ENCODE results near the gene AFF4. TPM values are rescaled to one million over a fixed set of nuclear protein-coding genes. Genes with fewer than 3 reads are reported as not detected.

AFF4 gene
- total RNA-seq, 1 donor from 2014 or later = 29.2 TPM

- DNase-seq (ENCODE audit: low read depth) = no peak
- no peak for TF ChIP-seq CTCF (conservative IDR thresholded peaks at IDR 0.05; ENCODE audit: low read depth, low read length)
- no peak overlapping the region for H3K4me3 ChIP-seq (ENCODE audit: low read depth, low read length)
Measured at GRCh38 chr5:132832612-132833011, 130.8 kb downstream of the AFF4 start.

- no peak for TF ChIP-seq CTCF (conservative IDR thresholded peaks at IDR 0.05; ENCODE audit: low read depth, low read length)
- no peak for DNase-seq (ENCODE audit: low read depth)
- peak overlapping the region; percentile 72 for H3K4me3 ChIP-seq (ENCODE audit: low read depth, low read length)
Measured at GRCh38 chr5:132831095-132831860, 132.2 kb downstream of the AFF4 start.

- H3K4me3 ChIP-seq (ENCODE audit: low read depth, low read length) = peak within 1 kb of the TSS; percentile 72
- TF ChIP-seq CTCF (conservative IDR thresholded peaks at IDR 0.05; ENCODE audit: low read depth, low read length) = no peak
- DNase-seq (ENCODE audit: low read depth) = no peak
Measured at GRCh38 chr5:132830436-132831094, 132.9 kb downstream of the AFF4 start, which contains the start of gene SHROOM1. Gene SHROOM1, minus strand, starts transcription at chr5:132830647. Its CDS starts 4,507 bp downstream, at chr5:132826140.

GRCh38 chr5:132829742-132830435, 133.5 kb downstream of the AFF4 start:
- TF ChIP-seq CTCF (conservative IDR thresholded peaks at IDR 0.05; ENCODE audit: low read depth, low read length) = peak; percentile 77
- no peak for DNase-seq (ENCODE audit: low read depth)
- peak overlapping the region; percentile 72 for H3K4me3 ChIP-seq (ENCODE audit: low read depth, low read length)

DNA sequence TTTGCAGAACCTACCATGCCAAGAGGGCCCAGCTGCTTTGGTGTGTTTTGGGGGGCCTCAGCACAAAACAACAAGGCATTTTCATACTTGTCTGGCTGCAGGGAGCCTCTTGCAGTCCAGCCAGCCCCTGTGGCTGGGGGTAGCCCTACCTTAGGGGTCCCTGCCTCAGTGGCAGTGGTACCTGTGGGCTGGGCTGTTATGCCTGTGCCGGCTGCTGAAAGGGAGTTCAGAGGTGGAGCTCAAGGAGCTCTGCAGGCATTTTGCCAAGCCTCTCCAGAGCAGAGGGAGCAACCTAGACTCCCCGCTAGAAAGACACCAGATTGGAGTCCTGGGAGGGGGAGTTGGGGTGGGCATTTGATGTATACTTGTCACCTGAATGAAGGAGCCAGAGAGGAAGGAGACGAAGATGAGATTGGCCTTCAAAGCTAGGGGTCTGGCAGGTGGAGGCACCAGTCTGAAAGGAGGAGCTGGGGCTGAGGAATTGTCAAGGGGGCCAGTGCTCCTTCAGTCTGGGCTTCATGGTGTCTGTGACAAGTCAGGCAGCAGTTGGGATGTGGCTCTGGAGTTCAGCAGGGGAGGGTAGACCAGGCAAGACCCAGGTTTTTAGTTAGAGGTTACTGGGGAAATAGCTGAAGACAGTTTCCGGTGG, 134.5 kb downstream of the AFF4 start:
- no peak for TF ChIP-seq CTCF (conservative IDR thresholded peaks at IDR 0.05; ENCODE audit: low read depth, low read length)
- peak overlapping the region; percentile 72 for H3K4me3 ChIP-seq (ENCODE audit: low read depth, low read length)
- DNase-seq (ENCODE audit: low read depth) = no peak

DNA sequence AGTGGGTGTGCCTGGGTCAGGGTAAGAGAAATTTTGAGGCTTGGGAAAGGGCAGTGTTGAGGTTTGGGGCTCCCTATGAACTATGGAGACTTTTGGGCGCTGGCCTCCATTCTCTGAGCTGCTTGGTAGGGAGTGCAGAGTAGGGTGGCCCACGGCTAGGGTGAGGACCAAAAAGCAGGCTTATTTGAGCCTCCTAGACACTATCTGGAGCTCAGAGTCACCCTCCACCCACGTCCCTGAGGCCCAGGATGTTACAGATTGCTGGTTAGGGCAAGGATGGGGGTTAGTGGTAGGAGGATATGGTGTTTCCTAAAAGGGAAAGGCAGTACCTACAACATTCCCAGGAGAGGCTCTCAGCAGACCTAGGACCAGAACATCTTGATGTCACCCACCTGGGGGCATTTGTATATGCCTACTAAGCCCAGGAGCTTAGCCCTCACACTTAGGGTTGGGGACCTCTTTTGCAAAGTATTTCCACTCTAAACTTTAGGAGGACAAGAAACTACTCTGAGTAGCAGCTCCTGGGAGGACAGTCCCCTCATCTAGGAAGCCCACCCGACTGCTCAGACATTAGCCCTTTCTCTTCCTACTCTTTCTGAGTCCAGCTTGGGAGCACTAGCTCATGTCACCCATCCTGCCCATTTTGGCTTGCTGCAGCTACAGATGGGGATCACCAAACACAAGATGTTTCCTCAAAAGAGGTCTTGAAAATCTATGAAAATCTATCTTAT, 135.3 kb downstream of the AFF4 start:
- no peak for TF ChIP-seq CTCF (conservative IDR thresholded peaks at IDR 0.05; ENCODE audit: low read depth, low read length)
- no peak for DNase-seq (ENCODE audit: low read depth)
- no peak overlapping the region for H3K4me3 ChIP-seq (ENCODE audit: low read depth, low read length)

All from epithelial cell of proximal tubule (primary cell).